TTC549 (cell line): ENCODE data around the gene SASH1.

Experiments used
- FAIRE-seq: peaks from 2 replicates; lab custom pipeline; 2012; peaks lifted over from hg19 to GRCh38; lab: Jason Lieb, UNC

SASH1 gene

GRCh38 chr6:148436466-148436865 is 93.8 kb downstream of the SASH1 start:
- no peak for FAIRE-seq

- FAIRE-seq: no peak
These were observed 96.0 kb downstream of the SASH1 start for GRCh38 chr6:148438632-148439031.

GRCh38 chr6:148440016-148440415 is 97.4 kb downstream of the SASH1 start:
- no peak for FAIRE-seq

- FAIRE-seq: no peak
These were observed 98.3 kb downstream of the SASH1 start for GRCh38 chr6:148440877-148441453.

- FAIRE-seq: no peak
These were observed 98.8 kb downstream of the SASH1 start for GRCh38 chr6:148441454-148441911.

- no peak for FAIRE-seq
These were observed 101.3 kb downstream of the SASH1 start for GRCh38 chr6:148443798-148444560.

- no peak for FAIRE-seq
These were observed 102.5 kb downstream of the SASH1 start for GRCh38 chr6:148445116-148445515.

- FAIRE-seq: no peak
These were observed 103.0 kb downstream of the SASH1 start for GRCh38 chr6:148445620-148446019.

- FAIRE-seq: no peak
These were observed 104.0 kb downstream of the SASH1 start for GRCh38 chr6:148446681-148447080.

- FAIRE-seq: no peak
These were observed 105.0 kb downstream of the SASH1 start for GRCh38 chr6:148447521-148448230.

GRCh38 chr6:148448369-148449012 is 105.9 kb downstream of the SASH1 start:
- FAIRE-seq: no peak

GRCh38 chr6:148450866-148451265 is 108.2 kb downstream of the SASH1 start:
- FAIRE-seq: no peak

- FAIRE-seq: no peak
These were observed 109.1 kb downstream of the SASH1 start for GRCh38 chr6:148451690-148452089.

- no peak for FAIRE-seq
These were observed 110.2 kb downstream of the SASH1 start for GRCh38 chr6:148452876-148453275.

GRCh38 chr6:148453906-148454305 is 111.3 kb downstream of the SASH1 start:
- FAIRE-seq: no peak

GRCh38 chr6:148455225-148455624 is 112.6 kb downstream of the SASH1 start:
- FAIRE-seq: no peak

- no peak for FAIRE-seq
These were observed 113.3 kb downstream of the SASH1 start for GRCh38 chr6:148455674-148456558.

- no peak for FAIRE-seq
These were observed 114.7 kb downstream of the SASH1 start for GRCh38 chr6:148457137-148457842.

- FAIRE-seq: no peak
These were observed 115.2 kb downstream of the SASH1 start for GRCh38 chr6:148457843-148458159.

GRCh38 chr6:148459238-148459637 is 116.6 kb downstream of the SASH1 start:
- no peak for FAIRE-seq
